GM19395 (cell line): Measurements from ENCODE around the gene SLC6A11.

Experiments used
- ATAC-seq: cut with Tn5 transposase; IDR thresholded peaks from one replicate; pipeline ENCODE4 v1.9.1; 2021; ENCODE audit warnings: mild to moderate bottlenecking, moderate library complexity; ENCODE audit not compliant: unreplicated experiment

SLC6A11 gene

DNA sequence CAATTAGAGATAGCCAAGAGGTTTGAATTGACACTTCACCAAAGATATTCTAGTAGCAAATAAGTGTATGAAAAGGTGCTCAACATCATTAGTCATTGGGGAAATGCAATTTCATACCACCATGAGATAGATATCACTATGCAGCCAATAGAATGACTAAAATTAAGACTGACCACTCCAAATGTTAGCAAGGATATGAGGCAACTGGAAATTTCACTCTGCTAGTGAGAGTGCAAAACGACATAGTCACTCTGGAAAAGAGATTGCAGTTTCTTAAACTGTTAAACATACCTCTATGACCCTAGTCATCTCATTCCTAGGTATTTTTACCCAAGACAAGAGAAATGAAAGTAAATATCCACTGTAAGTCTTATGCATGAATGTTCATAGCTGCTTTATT, 27.6 kb upstream of the SLC6A11 start:
- ATAC-seq, result no peak

DNA sequence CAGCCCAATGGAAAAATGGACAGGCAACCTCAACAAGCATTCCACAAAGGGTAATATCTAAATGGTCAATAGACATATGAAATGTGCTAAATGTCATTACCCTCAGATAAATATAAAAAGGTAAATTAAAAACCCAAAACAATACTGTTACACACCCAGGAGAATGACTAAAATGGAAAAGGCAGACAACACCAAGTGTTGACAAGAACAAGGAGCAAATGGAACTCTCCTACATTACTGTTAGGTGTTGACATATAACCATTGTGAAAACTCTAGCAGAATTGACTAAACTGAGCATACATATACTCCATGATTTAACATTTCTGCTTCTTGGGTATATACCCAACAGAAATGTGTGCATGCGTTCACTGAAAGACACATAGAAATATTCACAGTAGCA, 25.3 kb upstream of the SLC6A11 start:
- no peak for ATAC-seq

DNA sequence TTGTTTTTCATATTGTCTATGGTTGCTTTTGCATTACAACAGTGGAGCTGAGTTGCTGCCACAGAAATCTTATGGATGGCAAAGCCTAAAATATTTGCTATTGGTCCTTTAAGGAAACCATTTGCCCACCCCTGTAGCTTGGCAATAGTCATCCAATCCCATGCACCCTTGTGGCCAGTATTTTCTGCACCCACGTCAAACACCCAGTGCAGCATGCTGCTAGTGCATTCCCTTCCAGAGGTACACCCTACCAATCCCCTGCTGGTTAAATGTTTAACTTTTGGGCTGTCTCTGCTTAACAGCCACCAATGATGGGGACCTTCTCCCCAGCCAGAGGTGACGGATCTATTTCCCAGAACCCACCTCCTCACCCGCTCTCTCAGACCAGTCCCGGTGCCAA, 23.8 kb upstream of the SLC6A11 start:
- no peak for ATAC-seq

DNA sequence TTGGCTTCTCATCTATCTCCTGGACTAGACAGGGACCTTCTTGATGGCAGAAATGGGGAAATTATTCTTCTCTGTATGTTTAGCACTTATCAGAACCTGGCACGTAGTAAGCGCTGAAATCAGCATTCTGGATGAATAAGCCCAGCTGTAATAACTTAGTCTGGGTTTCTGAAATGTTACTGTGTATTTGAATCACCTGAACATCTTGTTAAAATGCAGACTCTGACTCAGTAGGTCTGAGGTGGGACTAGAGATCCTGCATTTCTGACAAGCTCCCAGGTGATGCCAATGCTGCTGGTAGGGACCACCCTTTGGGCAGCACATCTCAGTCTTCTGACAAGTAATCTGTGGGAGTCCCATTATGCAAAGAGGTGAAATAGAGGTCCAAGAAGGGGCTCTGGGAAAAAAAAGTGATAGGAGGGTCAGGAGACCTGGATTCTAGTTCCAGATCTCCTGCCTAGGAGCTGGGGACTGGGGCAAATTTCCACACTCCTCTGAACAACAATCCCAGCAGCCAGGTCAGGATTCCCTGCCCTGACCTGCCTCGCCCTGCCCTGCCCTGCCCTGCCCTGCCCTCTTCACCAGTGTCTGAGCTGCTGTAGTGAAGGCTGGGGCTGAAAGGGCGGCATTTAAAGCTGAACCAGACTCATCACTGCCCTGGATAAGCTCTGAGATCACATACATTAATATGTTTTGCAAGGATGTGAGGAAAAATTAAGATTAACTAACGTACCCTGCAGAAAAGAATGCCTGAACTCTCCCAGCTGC, 17.2 kb upstream of the SLC6A11 start:
- no peak for ATAC-seq

DNA sequence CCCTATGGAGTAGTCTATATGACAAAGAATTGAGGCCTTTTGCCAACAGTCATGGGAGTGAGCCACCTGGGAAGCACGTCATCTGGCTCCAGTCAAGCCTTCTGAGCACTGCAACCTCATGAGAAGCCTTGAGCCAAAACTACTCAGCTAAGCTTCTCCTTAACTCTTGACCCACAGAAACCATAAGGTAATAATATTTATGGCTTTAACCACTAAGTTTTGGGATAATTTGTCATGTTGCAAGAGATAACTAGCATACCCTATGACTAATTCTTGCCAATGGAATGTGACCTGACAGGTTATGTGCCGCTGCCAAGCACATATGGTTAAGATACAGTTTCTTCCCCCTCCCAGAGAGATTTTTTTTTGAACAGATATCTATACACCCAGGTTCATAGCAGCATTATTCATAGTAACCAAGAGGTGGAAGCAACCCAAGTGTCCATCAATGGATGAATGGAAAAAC, 11.8 kb upstream of the SLC6A11 start:
- ATAC-seq, result no peak

DNA sequence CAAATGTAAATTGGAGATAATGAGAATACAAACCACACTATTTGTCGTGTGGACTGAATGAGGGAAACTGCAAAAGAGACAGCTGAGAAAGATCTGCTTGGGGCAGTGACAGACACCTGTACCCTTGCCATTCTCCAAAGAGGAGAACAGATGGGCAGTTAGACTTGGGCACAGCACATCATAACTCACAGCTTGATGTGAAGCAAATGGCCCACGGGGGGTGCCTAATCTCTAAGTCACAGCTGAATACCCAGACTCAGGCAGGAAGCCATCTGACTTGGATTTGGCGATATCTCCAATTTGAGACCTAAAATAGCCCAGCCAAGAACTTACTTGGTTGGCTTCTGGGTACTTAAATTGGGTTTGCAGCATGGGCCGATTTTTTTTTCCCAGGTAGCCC, 10.0 kb upstream of the SLC6A11 start:
- no peak for ATAC-seq

DNA sequence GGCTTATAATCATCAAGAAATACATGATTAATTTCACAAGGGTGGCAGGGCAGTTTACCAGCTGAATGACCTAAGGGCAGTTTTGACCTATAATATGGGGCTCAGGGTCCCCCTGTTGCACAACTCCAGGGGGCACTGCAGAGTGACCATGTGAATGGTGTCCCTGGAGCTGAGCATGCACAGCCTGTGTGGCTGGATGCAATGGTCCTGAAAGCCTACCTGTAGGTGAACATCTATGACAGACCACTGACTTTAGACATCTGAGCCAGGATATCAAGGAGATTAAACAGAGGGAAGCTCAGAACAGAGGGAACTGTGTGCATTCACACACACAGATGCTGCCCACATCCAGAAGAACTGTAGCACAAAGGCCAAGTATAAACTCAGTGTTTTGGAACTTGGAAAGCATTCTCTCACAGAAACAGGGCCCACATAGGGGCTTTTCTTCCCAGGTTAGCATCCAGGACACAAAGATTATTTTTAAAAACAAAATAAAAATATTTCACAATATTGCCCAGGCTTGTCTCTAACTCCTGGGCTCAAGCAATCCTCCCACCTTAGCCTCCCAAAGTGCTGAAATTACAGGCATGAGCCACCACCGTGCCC, 7.8 kb upstream of the SLC6A11 start:
- no peak for ATAC-seq

DNA sequence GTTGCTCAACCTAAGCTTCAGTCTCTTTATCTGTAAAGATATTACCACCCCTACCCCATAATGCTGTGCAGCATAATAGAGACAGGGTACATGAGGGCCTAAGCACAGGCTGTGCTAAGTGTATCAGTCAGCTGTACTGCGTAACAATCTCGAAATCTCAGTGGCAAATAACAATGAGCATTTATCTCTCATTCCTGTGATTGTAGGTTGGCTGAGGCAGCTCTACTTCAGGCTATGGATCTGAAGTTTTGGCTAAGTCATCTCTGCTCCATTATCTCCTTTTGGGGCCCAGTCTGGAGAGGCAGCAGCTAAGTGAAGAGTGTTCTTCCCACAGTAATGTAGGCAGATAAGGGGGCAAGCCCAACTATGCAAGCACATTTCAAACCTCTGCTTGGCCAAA, 7.1 kb upstream of the SLC6A11 start:
- ATAC-seq, result no peak

DNA sequence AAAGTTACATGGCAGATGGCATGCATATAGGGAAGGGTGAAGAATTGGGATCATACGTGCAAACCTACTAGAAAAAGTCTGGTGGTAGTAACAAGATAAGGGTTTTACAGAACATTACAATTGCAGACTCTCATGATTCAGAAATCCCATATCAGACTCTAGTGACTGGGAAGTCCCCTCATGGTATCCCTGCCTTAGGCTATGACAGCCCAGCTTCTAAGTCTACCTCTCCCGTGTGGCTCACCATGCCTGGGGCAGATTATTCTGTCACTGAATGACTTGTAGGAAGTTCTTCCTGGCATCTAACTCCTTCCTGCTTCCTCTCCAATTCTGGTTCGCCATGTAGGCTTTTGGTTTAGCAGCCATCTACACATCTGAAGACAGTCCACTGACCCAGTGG, 5.7 kb upstream of the SLC6A11 start:
- ATAC-seq, result no peak

DNA sequence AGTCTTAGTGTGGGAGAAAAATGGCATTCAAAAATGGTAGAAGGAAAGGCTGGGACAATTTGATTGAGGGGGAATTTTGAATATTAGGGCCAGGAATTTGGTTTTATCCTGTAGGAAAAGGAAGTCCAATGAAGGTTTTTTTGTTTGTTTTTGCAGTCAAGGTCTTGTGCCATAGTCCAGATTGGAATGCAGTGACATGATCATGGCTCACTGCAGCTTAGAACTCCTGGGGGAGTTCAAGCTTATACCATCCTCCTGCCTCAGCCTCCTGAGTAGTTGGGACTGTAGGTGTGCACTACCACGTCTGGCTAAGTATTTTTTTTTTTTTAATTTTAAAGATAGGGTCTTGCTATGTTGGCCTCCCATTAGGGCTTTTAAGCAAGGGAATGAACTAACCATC, 2.6 kb upstream of the SLC6A11 start:
- ATAC-seq, result no peak

DNA sequence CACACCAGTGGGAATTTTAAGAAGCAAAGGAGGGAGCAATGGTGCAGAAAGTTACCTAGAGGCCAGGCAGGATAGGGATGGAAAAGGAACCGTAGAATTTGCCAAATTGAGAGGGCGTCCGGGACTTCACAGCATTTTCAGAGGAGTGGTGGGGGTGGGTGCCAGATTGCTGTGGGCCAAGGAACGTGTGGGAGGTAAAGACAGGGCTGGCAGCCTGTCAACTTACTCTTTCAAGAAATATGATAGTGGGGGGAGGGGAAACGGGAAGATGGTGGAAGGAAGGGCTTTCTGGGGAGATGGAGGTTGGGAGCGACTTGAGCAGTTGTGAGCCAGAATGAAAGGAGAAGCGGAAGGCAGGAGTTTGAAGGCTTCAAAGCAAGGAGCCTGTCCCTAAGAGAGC, 1.4 kb upstream of the SLC6A11 start:
- no peak for ATAC-seq

DNA sequence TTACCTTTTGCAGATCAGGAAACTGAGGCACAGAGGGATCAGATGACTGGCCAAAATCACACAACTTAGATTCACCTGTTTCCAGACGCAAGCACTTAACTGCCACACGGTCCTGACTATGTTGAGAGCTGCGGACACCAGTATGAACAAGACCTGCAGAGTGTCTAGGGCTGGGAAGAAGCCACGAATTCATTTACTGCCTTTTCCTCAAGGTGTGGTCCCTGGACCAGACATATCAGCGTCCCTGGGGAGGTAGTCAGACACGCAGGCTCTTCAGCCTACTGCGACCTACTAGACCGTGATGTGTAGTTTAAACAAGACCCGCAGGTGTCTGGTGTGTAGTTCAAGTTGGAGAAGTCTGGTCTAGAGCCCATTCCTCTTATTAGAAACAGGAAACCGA, 541 bp upstream of the SLC6A11 start:
- no peak for ATAC-seq

DNA sequence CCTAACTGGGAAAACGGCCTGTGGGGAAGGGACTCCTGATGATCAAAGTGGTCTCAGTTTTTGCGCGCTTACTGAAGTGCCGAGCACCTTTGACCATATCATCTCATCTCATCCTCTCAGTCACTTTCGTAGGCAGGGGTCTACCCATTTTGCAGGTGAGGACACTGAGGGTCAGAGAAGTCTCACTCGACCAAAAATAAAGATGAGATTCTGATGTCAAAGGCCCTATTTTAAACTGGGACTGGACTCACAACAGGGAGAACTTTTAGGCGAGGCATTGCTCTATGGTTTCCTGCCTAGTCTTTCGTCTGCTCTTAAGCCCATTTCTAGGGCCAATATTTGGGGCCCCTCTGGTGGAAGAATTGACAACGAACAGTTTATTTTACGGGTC, 830 bp downstream of the SLC6A11 start:
- ATAC-seq, result no peak

DNA sequence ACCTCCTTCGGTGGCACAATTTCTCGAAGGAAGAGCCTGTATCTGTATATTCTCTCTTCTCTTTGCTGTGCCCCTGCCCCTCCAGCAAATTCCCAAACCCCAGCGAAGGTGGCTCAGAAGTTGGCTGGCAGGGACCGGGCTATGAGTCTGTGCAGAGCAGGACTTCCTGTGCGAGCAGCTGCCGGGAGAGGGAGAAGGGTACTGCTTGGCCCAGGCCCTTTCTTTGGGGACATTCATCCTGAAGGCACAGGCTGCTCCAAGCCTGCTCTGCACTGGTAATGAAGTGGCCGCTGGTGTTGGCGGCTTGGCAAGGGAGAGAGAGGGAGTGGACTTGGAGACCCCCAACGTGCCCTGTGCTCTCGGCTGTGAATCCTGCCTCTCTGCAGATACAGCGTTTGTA, 1.5 kb downstream of the SLC6A11 start:
- ATAC-seq, result no peak

DNA sequence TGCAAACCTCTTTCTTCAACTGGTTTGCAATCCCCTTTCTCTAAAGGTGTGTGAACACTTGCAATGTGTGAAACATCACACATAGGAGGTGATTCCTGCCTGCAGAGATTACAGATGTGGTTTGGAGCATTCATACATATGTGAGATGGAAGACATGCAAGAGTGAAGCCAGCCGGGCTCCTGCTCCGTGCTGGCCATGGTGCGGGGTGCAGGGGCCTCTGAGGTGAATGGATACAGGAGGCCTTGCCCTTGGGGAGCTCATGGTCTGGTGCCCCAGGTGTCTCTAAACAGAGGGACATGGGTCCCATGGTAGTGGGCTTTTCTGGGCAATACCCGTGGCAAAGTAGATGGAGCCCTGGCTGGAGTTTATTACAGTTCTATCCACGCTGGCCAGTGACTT, 6.0 kb downstream of the SLC6A11 start:
- ATAC-seq, result no peak

DNA sequence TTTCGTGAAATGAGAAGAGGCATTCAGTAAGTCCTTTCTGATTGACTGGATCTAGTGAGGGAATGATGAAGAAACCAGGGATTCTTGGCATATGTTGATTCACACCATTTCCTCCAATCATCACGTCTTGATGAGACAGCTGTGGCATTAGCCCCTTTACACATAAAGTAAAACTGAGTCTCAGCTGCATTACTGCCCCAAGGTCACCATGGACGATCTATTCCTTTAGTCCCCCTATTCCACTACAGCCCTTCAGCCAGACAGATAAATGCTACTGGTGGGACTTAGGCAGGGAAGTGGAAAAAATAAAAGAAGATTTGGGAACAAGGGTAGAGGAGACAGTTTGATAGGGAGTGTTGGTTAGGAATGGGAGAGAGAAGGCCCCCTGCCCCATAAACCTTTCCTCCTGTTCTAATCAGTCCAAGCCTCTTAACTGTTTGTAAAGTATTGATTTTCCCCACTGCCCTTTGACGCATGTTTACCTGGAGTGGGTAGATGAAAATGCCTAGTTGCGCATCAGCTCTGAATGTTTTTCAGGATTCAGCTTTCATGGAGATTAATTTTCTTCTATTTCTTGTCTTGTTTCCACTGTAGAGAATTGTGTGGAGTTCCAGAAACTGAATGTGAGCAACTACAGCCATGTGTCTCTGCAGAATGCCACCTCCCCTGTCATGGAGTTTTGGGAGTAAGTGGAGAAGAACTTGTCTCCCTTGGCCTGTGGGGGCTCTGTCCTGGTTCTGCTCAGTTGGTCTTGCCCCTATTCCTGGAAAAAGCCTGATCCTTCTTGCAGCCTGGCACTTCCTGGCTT, 6.9 kb downstream of the SLC6A11 start:
- no peak for ATAC-seq

DNA sequence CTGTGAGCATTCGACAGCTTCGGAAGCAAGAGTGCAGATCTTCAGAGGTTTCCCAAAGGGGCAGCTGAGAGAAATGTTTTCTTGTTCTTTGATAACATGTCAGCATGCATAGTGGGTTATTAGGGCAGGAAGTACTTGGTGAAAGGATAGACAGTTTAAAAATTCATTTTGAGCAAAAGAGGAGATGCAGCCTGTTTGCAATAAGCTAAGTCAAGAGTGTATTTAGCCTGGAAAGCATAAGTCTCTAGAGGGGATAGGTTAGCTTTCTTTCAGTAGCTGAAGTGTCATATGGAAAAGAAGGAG, 7.4 kb downstream of the SLC6A11 start:
- ATAC-seq, result no peak

DNA sequence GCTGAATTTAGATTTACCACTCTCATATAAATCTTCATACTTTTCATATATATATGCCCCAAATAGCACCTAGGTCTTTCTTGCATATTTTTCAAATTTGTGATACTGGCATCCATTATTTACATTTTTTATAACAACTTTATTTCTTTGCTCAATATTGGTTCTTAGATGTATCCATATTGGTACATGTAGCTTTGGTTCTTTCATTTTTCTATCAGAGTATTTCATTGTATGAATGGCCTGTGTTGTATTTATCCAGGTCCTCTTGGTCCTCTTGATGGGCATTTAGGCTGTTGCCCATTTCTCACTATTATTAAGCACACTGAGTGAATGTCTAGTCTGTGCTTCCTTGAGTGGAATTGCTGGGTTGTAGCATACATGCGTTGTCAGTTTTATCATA, 8.4 kb downstream of the SLC6A11 start:
- ATAC-seq, result no peak

DNA sequence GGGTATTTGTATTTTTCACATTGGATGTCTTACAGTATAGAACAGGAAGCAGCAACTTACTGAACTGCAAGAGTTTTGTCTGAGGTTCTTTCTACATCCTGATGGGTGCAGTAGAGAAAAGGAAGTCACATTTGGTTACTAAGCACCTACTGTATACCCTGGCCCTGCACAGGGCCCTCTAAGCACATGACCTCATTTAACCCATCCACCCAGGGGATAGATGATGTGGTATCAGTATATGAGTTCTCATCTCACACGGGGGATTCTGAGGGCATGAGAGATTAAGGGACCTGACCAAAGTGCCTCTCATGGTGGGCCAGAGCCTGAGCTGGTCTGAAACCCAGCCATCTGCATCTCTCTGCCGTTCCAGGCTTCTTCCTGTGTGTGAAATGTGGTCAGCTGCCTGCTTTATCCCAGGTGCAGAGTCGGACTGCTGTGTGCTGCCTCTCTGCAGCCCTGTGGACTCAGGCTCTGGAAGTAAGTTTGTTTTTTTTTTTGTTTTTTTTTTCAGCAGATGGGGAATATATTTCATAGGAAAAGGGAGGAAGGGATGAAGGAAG, 17.9 kb downstream of the SLC6A11 start:
- ATAC-seq, result no peak

DNA sequence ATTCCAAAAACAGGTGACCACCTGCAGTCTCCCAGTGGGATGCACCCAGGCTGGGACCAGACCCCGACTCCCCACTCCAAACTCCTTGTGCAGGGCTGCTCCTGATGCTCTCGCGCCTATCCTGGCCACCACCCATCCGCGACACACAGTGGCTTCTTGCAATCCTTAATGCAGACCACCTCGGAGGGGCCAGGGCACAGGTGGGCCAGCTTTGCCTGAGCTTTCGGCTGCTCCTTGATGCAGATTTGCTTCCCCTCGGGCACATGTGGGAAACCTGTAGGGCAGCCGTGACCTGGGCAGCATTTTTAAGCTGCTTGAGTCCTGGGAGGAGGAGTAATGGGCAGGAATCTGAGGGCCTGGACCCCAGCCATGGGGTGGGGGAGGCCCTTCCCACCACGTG, 18.9 kb downstream of the SLC6A11 start:
- ATAC-seq, result no peak

DNA sequence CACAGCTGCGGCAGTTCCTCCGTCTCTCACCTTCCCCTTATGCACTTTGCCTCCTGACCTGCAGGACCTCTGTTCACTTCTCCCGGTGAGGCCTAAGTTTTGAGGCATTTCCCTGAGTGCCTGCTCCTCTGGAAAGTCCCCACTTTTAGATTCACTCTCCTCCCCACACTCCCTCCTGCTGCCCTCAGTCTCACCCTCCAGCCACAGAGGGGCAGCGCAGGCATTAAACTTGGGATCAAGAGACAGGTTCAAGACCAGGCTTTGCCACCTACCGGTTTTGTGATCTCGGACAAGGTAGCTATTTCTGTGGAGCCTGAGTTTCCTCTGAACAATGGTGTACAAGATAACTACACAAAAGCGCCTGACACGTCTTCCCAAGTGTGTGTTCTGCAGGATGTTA, 19.4 kb downstream of the SLC6A11 start:
- ATAC-seq, result no peak

DNA sequence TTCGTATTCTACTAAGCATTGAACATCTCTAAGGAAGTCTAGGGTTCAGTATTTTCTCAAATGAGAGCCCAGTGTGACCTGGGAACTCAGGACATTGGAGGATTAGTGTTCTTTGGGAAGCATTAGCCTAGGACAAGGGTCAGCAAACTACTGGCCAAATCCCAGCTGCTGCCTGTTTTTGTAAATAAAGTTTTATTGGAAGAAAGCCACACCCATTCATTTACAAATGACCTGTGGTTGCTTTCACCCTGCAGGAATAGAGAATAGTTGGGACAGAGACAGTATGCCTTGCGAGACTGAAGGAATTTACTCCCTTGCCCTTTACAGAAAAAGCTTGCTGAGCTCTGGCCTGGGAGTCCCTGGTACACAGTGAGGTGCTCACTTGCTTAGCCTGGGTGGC, 20.6 kb downstream of the SLC6A11 start:
- ATAC-seq, result no peak
